Subcutaneous abdominal adipose tissue (tissue), 5 donors: ENCODE results near the gene TRIM28.

Experiments used
- H3K27ac ChIP-seq: one replicate; pipeline ENCODE4 v1.7.0; 2013; ENCODE audit warnings: low read depth, mild to moderate bottlenecking, inconsistent platforms, low read length, moderate library complexity
- H3K27me3 ChIP-seq, 5 donors: one replicate each; pipeline ENCODE4 v1.7.0; 2013; ENCODE audit warnings: low read length in 5 of 5, inconsistent platforms in 1 of 5; ENCODE audit not compliant: control insufficient read depth in 5 of 5, insufficient read depth in 4 of 5
- H3K36me3 ChIP-seq, 5 donors: one replicate each; pipeline ENCODE4 v1.7.0; 2013; ENCODE audit warnings: low read length in 5 of 5; ENCODE audit not compliant: control insufficient read depth in 5 of 5, insufficient read depth in 5 of 5
- H3K4me1 ChIP-seq, 5 donors: one replicate each; pipeline ENCODE4 v1.7.0; 2013; ENCODE audit warnings: low read length in 5 of 5, mild to moderate bottlenecking in 3 of 5, moderate library complexity in 1 of 5; ENCODE audit not compliant: control insufficient read depth in 5 of 5, insufficient read depth in 5 of 5
- H3K4me3 ChIP-seq, 5 donors: one replicate each; pipeline ENCODE4 v1.7.0; 2013; ENCODE audit warnings: low read length in 5 of 5, low read depth in 1 of 5
- H3K9ac ChIP-seq, 5 donors: one replicate each; pipeline ENCODE4 v1.7.0; 2013; ENCODE audit warnings: low read length in 5 of 5, mild to moderate bottlenecking in 4 of 5, moderate library complexity in 3 of 5
- H3K9me3 ChIP-seq, 5 donors: one replicate each; pipeline ENCODE4 v1.7.0; 2013; ENCODE audit warnings: low read length in 5 of 5; ENCODE audit not compliant: control insufficient read depth in 5 of 5
- donor health status: healthy.
- donor health status: healthy.
- donor health status: healthy.
- donor health status: healthy.
- donor health status: healthy.

The TRIM28 gene

DNA sequence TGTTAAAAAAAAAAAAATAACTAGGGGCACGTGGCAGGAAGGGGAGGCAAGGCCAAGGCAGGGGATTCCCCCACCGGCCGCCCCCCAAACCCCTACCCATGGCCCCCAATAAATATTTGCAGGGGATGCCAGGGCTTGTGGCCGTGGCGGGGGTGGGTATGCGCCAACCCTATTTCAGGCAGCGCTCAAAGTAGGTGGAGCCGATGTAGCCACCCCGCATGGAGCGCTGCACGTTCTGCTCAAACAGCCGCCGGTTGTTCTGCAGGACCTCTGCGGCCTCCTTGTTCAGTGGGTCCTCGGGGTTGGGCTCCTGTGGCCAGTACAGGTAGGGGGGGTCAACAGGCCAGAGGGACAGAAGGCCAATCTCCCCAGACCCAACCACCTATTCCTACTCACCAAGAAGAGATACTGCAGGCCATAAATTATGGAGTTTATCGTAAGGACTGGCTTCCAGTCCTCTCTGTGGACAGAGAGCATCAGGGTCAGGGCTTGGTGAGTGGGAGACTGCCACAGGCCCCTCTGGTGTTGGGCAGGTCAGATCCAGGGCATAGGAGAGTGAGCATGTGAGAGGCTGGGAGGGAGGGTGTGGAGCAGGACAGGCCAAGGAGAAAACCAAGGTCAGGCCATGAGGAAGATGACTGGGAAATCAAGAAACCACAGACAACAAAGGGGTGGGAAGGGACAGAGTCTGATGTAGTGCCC, 12.2 kb downstream of the TRIM28 start:
- H3K9me3 ChIP-seq: no peaks in the 10 kb centered on the region
- peak overlapping the region in 4 of 5 donors; percentile 98 to 99 (median 99) for H3K9ac ChIP-seq
- peak overlapping the region; percentile 98 for H3K27ac ChIP-seq
- H3K36me3 ChIP-seq: peaks cover 0 to 32% (median 31%) of the 10 kb centered on the region in 5 donors
- no peak overlapping the region for H3K4me3 ChIP-seq
- peaks cover 13 to 57% (median 54%) of the 10 kb centered on the region in 5 donors for H3K4me1 ChIP-seq
- peaks cover 0 to under 1% (median 0%) of the 10 kb centered on the region in 5 donors for H3K27me3 ChIP-seq

DNA sequence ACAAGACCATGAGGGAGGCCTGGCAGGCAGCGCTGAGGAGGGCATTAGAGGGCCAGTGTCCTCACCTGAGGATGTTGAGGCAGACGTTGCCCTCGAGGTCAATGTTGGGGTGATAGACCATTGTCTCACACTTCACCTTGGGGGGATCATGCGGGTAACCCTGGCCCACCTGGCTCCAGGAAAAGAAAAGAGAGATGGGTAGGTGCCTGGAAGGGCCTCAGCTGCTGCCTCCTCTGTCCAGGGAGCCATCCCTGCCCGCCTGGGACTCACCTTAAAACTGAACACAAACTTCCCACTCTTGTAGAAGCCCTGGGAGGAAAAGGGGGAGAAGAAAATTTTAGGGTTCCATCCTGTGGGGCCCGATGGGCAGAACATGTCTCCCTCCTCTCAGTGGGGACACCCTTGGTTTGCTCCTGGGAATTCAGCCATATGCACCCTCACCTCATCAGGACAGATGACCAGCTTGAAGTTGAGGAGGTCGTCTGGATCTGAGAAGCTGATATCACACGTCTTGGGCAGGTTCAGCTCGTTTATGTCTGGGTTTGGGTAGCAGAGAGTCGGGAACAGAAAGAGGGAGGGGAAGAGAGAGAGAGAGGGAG, 12.9 kb downstream of the TRIM28 start:
- H3K4me1 ChIP-seq: peaks cover 13 to 63% (median 57%) of the 10 kb centered on the region in 5 donors
- H3K9ac ChIP-seq: peak overlapping the region; percentile 68 to 99 (median 99)
- peak overlapping the region; percentile 76 for H3K27ac ChIP-seq
- H3K27me3 ChIP-seq: peaks cover 0 to 6% (median 0%) of the 10 kb centered on the region in 5 donors
- peak overlapping the region; percentile 71 to 89 (median 73) for H3K4me3 ChIP-seq
- H3K36me3 ChIP-seq: peaks cover 0 to 25% (median 25%) of the 10 kb centered on the region in 5 donors
- no peaks in the 10 kb centered on the region for H3K9me3 ChIP-seq

GRCh38 chr19:58557221-58558065, 13.6 kb downstream of the TRIM28 start:
- peak overlapping the region; percentile 87 to 99 (median 99) for H3K9ac ChIP-seq
- H3K4me3 ChIP-seq: peak overlapping the region; percentile 71 to 89 (median 73)
- H3K4me1 ChIP-seq: peaks cover 15 to 70% (median 64%) of the 10 kb centered on the region in 5 donors
- peak overlapping the region; percentile 76 for H3K27ac ChIP-seq
- H3K36me3 ChIP-seq: peaks cover 0 to 18% (median 18%) of the 10 kb centered on the region in 5 donors
- H3K27me3 ChIP-seq: peaks cover 0 to 10% (median 4%) of the 10 kb centered on the region in 5 donors
- H3K9me3 ChIP-seq: no peaks in the 10 kb centered on the region

DNA sequence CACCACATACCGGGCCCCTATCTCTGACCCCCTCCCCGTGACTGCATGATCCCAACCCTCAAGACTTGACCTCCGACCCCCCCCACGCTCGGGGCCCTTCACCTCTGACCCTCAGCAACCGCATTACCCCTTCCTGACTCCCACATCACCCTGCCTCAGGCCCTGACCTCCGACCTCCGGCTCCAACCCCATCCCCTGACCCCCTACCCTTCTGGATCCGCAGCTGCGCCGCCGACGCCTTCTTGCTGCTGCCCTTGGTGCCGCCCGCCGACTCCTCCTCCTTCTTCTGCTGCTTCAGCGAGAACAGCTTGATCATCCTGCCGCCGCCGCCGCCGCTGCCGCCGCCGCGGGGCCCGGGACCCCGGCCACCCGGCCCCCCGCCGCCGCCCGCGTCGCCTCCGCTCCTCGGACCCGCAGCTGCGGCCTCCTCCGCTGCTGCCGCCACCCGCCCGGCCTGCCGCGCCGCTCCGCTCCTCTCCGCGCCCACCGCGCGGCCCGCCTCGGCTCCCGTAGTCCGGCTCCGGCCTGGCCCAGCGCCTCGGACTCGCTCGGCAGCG, 14.3 kb downstream of the TRIM28 start, which contains the start of gene UBE2M:
UBE2M (minus strand) TSS at position 546 of the 557 bp plus-strand sequence; CDS start at position 316, 230 bp downstream.
- H3K36me3 ChIP-seq: peaks cover 0 to 12% (median 11%) of the 10 kb centered on the region in 5 donors
- peak within 1 kb of the TSS; percentile 73 to 93 (median 73) for H3K4me3 ChIP-seq
- H3K9me3 ChIP-seq: no peaks in the 10 kb centered on the region
- H3K27me3 ChIP-seq: peaks cover 0 to 10% (median 4%) of the 10 kb centered on the region in 5 donors
- peaks cover 15 to 77% (median 71%) of the 10 kb centered on the region in 5 donors for H3K4me1 ChIP-seq
- H3K9ac ChIP-seq: peak within 1 kb of the TSS; percentile 87 to 99 (median 99)
- peak within 1 kb of the TSS; percentile 82 for H3K27ac ChIP-seq

GRCh38 chr19:58558623-58559274, 14.9 kb downstream of the TRIM28 start:
- peak overlapping the region; percentile 73 to 93 (median 73) for H3K4me3 ChIP-seq
- no peaks in the 10 kb centered on the region for H3K9me3 ChIP-seq
- H3K9ac ChIP-seq: peak overlapping the region; percentile 1 to 93 (median 86)
- peaks cover 13 to 79% (median 70%) of the 10 kb centered on the region in 5 donors for H3K4me1 ChIP-seq
- peaks cover 0 to 13% (median 6%) of the 10 kb centered on the region in 5 donors for H3K27me3 ChIP-seq
- H3K27ac ChIP-seq: peak overlapping the region; percentile 82
- H3K36me3 ChIP-seq: peaks cover 0 to 11% (median 9%) of the 10 kb centered on the region in 5 donors

- Histone ChIP-seq H3K27ac (peak overlapping the region; percentile 82), H3K4me1 (peaks cover 9 to 72% (median 63%) of the 10 kb centered on the region in 5 donors), H3K9ac (peak overlapping the region; percentile 1 to 93 (median 86)), H3K27me3 (peaks cover 0 to 13% (median 6%) of the 10 kb centered on the region in 5 donors), H3K4me3 (peak overlapping the region; percentile 73 to 93 (median 73)), H3K9me3 (no peaks in the 10 kb centered on the region), H3K36me3 (peaks cover 0 to 11% (median 9%) of the 10 kb centered on the region in 5 donors)
Measured at GRCh38 chr19:58559275-58560006, 15.6 kb downstream of the TRIM28 start.

DNA sequence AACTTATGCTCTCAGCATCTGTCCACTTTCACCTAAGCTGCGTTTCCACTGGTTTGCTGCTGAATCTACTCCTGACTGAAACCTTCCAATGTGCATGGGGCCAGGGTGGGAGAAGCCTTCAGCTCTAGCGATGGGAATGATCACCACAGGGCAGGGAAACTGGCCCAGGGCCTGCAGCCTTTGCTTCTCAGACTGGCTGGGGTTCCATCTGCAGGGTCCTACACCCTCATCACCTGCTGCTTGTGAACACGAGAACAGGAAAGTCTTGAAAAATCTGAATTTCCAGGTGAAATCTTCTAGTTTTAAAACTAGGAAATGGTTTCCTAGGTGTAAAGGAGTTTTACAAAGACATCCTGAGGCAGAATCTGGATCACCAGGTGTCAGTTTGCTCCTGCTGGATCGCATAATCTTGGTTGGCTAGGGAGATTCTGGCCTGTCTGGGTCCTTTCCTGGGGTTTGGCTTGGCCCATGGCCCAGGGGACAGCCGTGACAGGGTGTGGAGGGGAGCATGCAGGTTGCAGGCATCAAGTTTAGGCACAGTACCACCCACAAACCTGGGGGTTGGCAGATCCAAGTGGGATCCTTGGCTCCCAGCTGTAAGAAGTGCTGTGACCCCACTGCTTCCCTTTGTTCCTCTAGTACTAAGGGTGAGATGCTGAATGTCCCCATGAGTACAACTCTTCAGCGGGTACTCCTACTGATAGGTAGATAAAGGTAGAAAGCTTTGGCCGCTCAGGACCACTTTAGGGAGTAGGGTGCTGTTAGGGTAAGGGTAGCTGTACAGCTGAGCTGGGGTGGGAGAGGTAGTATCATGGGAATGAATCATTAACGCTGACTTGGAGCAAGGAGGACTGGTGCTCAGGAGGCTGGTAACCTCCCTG, 16.4 kb downstream of the TRIM28 start:
- H3K27me3 ChIP-seq: peaks cover 0 to 13% (median 6%) of the 10 kb centered on the region in 5 donors
- peaks cover 9 to 66% (median 58%) of the 10 kb centered on the region in 5 donors for H3K4me1 ChIP-seq
- H3K27ac ChIP-seq: peak overlapping the region; percentile 82
- H3K4me3 ChIP-seq: peak overlapping the region; percentile 69 to 73 (median 73)
- no peaks in the 10 kb centered on the region for H3K9me3 ChIP-seq
- peaks cover 0 to 11% (median 9%) of the 10 kb centered on the region in 5 donors for H3K36me3 ChIP-seq
- H3K9ac ChIP-seq: no peak overlapping the region

- Histone ChIP-seq H3K36me3 (peaks cover 0 to 11% (median 8%) of the 10 kb centered on the region in 5 donors), H3K9ac (no peak overlapping the region), H3K4me3 (no peak overlapping the region), H3K9me3 (no peaks in the 10 kb centered on the region), H3K4me1 (peaks cover 9 to 61% (median 53%) of the 10 kb centered on the region in 5 donors), H3K27me3 (peaks cover 0 to 13% (median 6%) of the 10 kb centered on the region in 5 donors), H3K27ac (no peak overlapping the region)
Measured at GRCh38 chr19:58560921-58561320, 17.1 kb downstream of the TRIM28 start.
